Fibroblast of mammary gland (primary cell): ENCODE data around the gene SRL.
A peak's percentile ranks its signal among the peaks of the same experiment; 100 is the strongest.

Experiments used
- DNase-seq: peaks from one replicate; pipeline ENCODE4 v3.0.0-alpha.2; 2010; ENCODE audit warnings: low read depth
- H3K4me3 ChIP-seq: 2 replicates; pipeline ENCODE4 v1.5.1; 2011; ENCODE audit warnings: low read depth, mild to moderate bottlenecking, low read length, moderate library complexity; ENCODE audit not compliant: control insufficient read depth
- TF ChIP-seq, protein P1 (sequence below): conservative IDR thresholded peaks from 2 replicates; pipeline ENCODE4 v1.5.1; 2011; ENCODE audit warnings: low read depth, low read length, inconsistent platforms; ENCODE audit not compliant: control insufficient read depth, insufficient read depth

The SRL gene

DNA sequence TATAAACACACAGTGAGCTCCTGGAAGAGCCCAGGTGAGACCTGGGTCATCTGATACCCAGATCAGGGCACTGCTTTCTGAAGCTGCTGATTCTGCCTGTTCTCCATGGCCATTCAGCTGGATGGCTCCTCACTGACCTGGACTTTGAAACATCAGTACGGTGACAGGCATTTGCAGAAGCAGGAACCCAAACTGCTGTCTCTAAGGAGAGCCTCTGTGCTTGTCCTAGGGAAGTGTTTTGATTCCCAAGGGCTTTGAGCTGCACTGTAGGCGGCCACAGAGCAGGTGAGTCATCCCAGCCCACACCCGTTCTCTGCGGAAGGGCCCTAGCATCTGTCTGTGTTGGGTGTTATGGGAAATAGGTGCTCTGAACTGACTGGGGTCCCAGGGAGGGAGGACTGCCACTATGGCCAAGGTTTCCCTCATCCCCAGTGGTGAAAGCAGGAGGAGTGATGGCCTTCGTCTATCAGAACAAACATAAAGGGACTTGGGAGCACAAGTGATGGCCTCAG, 64.9 kb downstream of the SRL start:
- TF ChIP-seq, protein P1, sequence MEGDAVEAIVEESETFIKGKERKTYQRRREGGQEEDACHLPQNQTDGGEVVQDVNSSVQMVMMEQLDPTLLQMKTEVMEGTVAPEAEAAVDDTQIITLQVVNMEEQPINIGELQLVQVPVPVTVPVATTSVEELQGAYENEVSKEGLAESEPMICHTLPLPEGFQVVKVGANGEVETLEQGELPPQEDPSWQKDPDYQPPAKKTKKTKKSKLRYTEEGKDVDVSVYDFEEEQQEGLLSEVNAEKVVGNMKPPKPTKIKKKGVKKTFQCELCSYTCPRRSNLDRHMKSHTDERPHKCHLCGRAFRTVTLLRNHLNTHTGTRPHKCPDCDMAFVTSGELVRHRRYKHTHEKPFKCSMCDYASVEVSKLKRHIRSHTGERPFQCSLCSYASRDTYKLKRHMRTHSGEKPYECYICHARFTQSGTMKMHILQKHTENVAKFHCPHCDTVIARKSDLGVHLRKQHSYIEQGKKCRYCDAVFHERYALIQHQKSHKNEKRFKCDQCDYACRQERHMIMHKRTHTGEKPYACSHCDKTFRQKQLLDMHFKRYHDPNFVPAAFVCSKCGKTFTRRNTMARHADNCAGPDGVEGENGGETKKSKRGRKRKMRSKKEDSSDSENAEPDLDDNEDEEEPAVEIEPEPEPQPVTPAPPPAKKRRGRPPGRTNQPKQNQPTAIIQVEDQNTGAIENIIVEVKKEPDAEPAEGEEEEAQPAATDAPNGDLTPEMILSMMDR, result no peak
- peak; percentile 70 for DNase-seq
- H3K4me3 ChIP-seq, result no peak overlapping the region

DNA sequence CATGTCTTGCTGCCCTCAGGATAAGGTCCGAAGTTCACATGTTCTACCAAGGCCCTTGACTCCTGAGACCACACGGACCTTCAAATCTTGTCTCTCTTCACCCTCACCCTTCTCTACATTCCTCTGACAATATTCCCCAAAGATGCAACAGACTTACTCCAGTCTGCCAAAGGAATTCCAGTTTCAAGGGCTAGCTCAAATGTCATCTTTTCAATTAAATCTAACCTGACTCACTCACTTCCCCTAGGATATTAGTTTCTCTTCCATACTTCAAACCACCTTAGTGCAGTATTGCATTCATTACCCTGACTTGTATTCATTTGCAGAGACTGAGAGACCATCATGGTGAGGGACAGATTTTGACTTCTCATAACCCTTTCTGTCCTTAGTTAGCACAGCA, 66.0 kb downstream of the SRL start:
- DNase-seq, result no peak
- TF ChIP-seq, protein P1, result no peak
- no peak overlapping the region for H3K4me3 ChIP-seq

DNA sequence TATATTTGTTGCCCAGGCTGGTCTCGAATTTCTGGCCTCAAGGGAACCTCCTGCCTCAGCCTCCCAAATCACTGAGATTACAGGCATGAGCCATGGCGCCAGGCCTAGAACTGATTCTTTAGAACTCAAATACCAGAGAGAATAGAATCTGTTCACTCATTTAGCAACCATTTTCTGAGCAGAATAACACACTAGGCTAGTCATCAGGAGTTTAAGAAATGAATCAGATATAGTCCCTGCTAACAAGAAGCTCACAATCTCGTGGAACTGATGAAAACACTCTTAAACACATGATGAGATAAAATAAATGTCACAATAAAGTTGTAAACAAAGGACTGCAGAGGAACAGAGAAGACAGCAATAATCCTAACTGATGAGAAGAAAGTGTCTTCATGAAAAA, 69.8 kb downstream of the SRL start:
- TF ChIP-seq, protein P1, result no peak
- H3K4me3 ChIP-seq, result no peak overlapping the region
- DNase-seq, result peak; percentile 18

DNA sequence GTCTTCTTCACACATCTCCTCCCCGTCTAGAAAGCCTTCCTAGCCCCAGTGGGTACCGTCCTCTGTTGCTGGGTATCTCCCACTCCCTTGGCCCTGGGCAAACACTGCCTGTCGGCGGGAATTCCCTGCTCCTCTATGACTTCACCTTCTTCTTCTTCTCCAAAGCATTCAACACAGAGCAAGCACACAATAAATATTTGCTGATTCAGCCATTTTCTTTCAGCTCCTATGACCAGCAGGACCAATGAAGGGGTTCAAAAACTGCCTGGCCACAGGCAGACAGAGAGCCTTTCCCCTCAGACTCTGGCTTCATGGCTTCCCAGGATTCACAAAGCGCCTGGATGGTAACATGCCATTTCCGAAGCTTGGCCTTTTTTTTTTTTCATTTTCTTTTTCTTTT, 72.5 kb downstream of the SRL start:
- TF ChIP-seq, protein P1, result no peak
- H3K4me3 ChIP-seq, result no peak overlapping the region
- no peak for DNase-seq

DNA sequence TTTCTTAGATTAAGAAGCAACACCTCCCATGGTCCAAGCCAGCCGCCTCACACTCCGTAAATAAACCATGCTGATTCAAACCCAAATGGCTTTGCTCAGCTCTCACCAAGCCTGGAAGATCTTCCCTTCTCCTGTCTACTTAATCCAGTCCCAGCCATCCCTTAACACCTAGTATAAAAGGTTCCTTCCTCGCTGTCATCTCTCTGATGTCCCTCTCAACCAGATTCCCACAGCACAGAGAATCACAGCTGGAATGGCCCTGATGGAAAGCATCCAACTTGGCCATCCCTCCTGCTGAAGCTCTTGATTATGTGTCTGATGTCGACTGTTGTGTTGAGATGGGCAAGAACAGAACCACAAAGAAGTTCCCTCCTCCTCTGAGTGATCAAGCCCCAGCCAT, 75.1 kb downstream of the SRL start:
- DNase-seq, result no peak
- H3K4me3 ChIP-seq, result no peak overlapping the region
- TF ChIP-seq, protein P1, result no peak

DNA sequence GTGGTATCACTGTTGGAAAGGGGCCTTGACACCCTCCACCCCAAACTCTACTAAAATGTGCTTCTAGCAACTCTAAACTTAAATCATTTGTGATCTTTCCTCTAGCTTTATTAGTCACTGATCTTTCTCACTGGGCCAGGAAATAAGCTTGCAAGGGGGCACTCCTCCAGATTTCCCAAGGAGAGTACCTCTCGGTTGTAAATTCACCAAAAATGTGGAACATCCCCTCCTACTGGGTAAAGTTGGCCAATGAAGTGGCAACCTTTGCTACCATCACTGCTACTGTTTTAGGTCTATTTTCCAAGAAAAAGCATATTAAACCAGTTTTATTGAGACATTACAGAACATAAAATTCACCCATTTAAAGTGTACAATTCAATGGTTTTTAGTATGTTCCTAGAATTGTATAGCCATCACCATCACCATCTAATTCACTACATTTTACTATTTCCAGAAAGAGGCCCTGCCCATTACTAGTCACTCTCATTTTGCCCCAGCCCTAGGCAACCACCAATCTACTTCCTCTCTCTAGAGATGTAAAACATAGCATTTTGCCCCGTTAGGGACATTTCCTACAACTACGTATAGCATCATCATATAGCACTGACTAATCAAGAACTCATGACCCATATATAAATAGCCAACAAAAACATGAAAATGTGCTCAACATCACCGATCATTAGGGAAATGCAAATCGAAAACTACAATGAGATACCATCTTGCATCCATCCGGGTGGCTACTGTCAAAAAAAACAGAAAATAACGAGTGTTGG, 81.0 kb downstream of the SRL start:
- peak; percentile 69 for DNase-seq
- H3K4me3 ChIP-seq, result no peak overlapping the region
- TF ChIP-seq, protein P1, result peak; percentile 42

DNA sequence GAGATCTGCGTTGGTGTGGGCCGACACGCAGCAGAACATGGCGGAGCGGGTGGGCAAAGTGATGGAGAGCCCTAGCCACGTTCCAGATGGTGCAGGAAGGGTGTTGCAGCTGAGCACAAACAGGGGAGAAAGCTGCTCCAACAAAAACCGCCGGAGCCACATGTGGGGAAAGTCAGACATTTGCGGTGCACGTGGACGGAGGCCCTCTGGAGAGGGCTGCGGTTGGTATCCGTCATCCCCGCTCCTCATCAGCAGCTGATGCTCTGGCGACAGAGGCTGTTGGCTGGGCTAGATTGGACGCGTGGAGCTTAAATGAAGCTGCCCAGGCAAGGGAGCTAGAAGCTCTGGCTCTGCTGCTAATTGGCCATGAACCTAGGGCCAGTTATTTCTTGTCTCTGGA, 82.2 kb downstream of the SRL start:
- H3K4me3 ChIP-seq, result no peak overlapping the region
- TF ChIP-seq, protein P1, result no peak
- DNase-seq, result peak; percentile 38
